ENCODE data around the gene COG3. TPM values are rescaled to one million over a fixed set of nuclear protein-coding genes. Genes with fewer than 3 reads are reported as not detected.

COG3 gene
- total RNA-seq, 1 donor from 2014 or later, result 23.9 TPM

DNA sequence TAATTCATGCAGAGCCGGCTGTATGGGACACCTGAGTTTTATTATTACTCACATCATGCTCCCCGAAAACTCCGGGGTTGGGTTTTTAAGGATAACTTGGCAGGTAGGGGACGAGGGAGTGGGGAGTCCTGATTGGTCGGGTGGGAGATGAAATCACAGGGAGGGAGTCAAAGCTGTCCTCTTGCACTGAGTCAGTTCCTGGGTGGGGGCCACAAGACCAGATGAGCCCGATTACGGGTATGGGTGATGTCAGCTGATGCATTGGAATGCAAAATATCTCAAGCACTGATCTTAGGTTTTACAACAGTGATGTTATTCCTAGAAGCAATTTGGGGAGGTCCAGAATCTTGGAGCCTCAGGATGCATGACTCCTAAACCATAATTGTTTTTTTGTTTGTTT, 18.6 kb upstream of the COG3 start:
- no peak for DNase-seq (ENCODE audit: low spot score)

DNA sequence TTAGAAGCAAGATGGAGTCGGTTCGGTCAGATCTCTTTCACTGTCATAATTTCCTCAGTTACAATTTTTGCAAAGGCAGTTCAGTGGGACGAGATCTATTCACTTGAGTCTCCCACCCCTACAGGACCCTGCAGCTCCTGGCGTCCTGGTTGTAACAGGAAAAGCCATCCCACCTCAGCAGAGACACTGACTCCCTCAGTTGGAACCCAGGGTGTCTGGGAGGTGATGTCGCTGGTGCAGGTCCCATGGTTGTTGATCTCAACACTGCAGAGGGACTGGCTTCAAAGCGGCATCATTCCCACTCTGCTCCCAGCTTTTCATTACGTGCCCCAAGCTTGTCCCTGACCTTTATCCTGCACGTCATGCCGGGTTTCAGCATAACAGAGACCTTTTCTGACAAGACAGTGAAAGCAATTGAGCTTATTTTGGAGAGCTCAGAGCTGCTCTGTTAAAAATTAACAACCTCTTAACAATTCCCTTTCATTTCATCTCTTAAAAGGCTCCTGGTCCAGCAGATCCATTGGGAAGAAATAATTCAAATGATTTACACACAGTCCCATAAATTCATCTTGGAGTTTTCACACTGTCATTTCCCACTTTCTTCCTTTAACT, 17.6 kb upstream of the COG3 start:
- DNase-seq (ENCODE audit: low spot score), result no peak

DNA sequence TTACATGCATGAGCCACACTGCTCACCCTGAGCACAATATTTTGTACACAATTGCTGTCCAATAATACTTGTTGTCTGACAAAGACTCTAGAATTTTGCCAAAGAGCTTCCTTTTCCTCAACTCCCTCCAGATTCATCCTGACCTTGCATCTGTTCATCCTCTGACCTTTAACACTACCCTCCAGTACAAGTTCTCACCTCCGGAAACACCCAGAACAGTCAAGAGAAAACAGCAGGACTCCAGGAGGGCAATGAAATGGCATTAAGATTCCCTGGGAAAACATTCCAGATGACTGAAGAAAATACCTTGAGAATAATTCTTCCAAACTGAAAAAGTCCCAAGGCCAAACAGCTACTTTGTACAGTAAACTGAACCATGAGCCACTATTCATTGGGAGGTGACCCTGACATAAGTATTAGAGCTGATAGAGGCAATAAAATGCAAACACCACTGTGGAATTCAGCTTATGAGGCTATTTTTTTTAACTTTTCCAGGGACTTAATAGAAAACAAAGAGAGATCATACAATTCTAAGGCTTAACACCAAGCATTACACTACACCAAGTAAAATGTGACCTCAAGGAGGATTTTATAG, 15.7 kb upstream of the COG3 start:
- no peak for DNase-seq (ENCODE audit: low spot score)

- DNase-seq (ENCODE audit: low spot score), result no peak
These were observed 13.5 kb upstream of the COG3 start for GRCh38 chr13:45451282-45451681.

- no peak for DNase-seq (ENCODE audit: low spot score)
These were observed 10.5 kb upstream of the COG3 start for GRCh38 chr13:45454204-45454603.

GRCh38 chr13:45456196-45456972, 8.4 kb upstream of the COG3 start:
- no peak for DNase-seq (ENCODE audit: low spot score)

- no peak for DNase-seq (ENCODE audit: low spot score)
These were observed 525 bp upstream of the COG3 start for GRCh38 chr13:45464141-45464686.

DNA sequence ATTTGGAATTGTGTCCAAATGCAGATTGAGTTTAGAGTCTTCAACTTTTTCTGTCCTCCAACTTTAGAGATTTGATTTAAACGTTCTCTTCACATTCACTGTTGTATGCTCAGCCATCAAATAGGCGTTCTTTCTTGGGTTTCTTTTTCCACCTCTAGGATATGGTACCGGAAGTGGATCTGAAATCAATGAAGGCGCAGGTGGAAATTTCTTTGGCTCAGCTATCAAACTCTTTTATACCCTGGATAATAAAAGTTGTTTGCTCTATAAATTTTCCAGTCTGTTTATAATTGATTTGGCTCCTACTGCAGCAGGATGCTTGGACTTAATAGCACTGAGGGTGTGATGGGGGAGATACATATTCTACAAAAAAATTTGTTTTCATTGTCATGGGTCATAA, 1.6 kb downstream of the COG3 start:
- DNase-seq (ENCODE audit: low spot score), result no peak

DNA sequence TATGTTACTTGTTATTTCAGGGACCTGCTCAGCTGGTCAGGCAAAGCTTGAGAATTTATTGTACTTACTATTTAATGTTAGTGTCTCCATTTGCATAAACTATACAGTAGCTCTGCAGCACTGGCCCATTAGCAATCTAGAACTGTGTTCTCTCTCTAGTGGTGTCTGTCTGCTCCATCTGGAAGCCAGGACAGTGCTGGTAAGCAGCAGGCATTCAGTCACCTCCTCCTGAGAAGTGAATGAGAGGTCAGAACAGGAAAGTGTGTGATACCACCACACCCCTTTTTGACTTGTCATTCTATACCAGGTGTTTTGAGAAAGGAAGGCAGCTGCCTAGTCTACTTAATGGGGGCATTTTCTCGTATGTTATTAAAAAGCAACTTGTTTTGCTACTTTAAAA, 3.9 kb downstream of the COG3 start:
- no peak for DNase-seq (ENCODE audit: low spot score)

DNA sequence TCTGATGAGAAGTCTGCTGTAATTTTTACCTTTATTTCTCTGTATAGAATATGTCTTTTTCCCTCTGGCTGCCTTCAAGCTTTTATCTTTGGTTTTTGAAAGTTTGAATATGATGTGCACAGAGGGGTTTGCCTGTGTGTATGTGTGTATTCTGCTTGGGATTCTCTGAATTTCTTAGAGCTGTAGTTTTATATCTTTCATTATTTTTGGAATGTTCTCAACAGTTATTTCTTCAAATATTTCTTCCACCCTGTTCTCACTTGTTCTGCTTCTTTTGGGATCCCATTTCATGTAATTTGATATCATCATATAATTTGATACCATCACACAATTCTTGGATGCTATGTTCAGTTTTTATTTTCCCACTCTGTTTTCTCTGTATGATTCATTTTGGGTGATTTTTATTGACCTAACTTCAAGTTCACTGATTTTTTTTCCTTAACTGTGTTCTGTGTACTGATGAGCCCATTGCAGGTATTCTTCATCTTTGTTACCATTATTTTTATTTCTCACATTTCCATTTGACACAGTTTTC, 7.5 kb downstream of the COG3 start:
- DNase-seq (ENCODE audit: low spot score), result no peak

GRCh38 chr13:45473627-45474026, 8.9 kb downstream of the COG3 start:
- DNase-seq (ENCODE audit: low spot score), result no peak

- no peak for DNase-seq (ENCODE audit: low spot score)
These were observed 10.1 kb downstream of the COG3 start for GRCh38 chr13:45474584-45475454.

GRCh38 chr13:45479661-45480060, 14.9 kb downstream of the COG3 start:
- DNase-seq (ENCODE audit: low spot score), result no peak

DNA sequence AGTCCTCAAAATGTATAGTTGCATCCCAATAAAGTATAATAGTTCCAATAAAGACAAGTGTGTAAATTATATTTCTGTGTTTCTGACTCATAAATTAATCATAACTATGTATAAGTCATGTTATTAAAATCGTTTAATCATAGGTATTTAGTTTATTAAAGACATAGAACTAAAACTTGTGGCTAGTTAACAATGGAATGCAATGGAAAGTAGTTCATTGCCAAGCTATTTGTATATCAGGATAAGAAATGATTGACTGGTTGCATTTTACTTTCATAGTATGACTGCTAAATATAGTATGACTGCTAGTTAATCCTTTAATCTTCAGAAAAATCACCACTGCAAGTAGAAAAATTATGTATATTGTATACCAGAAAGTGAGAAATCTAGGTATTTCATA, 16.9 kb downstream of the COG3 start:
- DNase-seq (ENCODE audit: low spot score), result no peak

DNA sequence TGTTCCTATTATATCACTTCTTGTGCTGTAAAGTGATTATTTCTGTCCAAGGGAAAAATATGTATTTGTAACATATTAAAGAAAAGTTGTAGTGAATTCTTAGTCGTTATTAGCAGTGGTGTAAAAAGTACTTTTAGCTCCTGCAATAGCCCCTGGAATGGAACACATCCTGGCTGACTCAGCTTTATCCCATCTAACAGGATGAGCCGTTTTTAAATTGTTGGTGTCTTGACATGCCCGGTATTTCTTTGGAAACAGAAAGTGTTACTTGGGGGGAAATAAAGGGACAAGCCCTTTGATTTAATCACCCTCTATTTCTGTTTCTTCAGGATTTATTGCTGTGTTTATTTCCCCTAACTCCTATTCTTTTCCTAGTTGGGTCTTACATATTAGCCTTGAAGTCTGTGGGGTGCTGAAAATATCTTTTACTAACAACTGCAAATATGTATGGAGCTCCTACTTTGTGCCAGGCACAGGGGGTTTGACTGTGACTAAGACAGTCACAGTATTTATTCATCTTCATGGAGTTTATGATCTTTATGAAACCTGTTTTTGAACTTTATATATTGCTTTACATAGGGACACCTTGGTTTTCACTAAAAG, 17.9 kb downstream of the COG3 start:
- no peak for DNase-seq (ENCODE audit: low spot score)

DNA sequence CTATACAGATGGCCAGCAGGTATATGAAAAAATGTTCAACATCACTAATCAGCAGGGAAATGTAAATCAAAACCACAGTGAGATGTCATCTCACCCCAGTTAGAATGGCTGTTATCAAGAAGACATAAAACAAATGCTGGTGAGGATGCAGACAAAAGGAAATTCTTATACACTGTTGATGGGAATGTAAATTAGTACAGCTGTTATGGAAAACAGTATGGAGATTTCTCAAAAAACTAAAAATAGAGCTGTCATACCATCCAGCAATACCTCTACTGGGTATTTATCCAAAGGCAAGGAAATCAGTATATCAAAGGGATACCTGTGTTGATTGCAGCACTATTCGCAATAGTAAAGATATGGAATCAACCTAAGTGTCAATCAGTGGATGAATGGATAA, 22.9 kb downstream of the COG3 start:
- DNase-seq (ENCODE audit: low spot score), result no peak

- DNase-seq (ENCODE audit: low spot score), result no peak
These were observed 25.3 kb downstream of the COG3 start for GRCh38 chr13:45490068-45490467.

DNA sequence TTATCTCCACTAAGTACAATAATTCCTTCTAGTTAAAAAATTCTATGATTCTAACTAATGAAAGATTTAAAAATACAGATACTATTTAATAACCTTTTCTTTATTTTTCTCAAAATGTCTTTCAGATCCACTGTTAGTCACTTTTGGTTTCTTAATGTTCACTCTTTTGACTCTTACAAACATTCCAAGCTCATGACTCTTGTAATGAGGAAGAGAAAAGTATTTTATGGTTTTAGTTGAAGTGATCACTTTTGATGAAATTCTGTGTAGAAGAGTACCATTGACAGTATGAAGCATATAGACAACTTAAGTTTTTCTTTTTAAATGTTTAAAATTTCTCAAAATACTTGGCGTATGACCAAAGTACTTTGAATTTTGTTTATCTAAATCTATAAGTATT, 27.8 kb downstream of the COG3 start:
- DNase-seq (ENCODE audit: low spot score), result no peak

DNA sequence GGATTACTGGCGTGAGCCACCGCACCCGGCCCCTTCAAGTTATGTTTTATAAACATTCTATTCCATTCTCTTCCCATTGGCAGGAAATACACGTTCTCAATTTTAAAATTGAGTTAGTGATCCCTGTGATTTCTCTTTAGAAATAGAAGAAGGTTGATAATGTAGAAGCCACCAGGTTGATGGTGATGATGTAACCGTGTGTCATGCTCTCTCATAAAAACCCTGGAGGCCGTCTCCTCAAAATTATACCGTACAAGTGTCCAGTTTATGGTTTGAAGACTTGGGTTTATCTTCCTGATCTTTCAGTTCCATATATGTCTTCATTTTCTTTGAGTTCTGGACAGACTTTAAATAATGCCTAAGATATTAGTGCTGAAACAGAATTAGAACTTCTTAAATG, 32.2 kb downstream of the COG3 start:
- DNase-seq (ENCODE audit: low spot score), result no peak

DNA sequence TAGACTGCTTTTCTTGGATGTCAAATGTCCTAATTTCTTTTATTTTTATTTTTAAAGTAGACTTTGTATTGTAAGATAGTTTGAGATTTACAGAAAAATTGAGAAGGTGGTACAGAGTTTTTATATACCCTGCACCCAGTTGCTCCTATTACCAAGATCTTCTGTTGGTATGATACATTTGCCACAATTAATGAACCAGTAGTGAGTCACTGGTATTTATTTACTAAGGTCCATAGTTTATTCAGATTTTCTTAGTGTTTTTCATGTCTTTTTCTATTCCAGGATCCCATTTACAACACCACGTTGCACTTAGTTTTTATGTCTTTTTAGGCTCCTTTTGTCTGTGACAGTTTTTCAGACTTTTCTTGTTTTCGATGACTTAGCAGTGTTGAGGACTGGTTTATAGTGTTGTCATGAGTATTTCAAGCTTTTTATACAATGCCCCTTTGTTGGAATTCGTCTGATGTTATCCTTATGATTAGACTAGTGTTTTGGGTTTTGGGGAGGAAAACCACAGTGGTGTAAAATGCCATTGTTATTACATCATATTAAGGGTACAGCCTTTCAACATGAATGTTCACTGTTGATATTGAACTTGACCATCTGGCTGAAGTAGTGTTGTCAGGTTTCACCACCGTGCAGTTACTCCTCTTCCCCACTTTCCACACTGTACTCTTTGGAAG, 35.9 kb downstream of the COG3 start:
- DNase-seq (ENCODE audit: low spot score), result no peak

- DNase-seq (ENCODE audit: low spot score), result no peak
These were observed 36.4 kb downstream of the COG3 start for GRCh38 chr13:45501175-45501526.

Measured in mucosa of gallbladder (tissue), 1 donor.